Neural crest cell (in vitro differentiated cells): ENCODE data around the gene TSC22D3. TPM values are rescaled to one million over a fixed set of nuclear protein-coding genes. Genes with fewer than 3 reads are reported as not detected.

Source experiments
- DNase-seq: peaks from one replicate; pipeline ENCODE4 v3.0.0; 2021; ENCODE audit warnings: low read depth, mixed read lengths, low spot score
- H3K27ac Mint-ChIP-seq: one replicate; pipeline ENCODE4 v1.8.0; 2021; ENCODE audit warnings: mild to moderate bottlenecking, mixed read lengths; ENCODE audit not compliant: unreplicated experiment
- H3K27me3 Mint-ChIP-seq: 2 replicates; pipeline ENCODE4 v1.8.0; 2021; ENCODE audit warnings: low read depth, mild to moderate bottlenecking, mixed read lengths
- H3K36me3 Mint-ChIP-seq: 2 replicates; pipeline ENCODE4 v1.8.0; 2021; ENCODE audit warnings: low read depth, mild to moderate bottlenecking, mixed read lengths
- H3K4me1 Mint-ChIP-seq: 2 replicates; pipeline ENCODE4 v1.8.0; 2021; ENCODE audit warnings: mixed read lengths
- H3K4me3 Mint-ChIP-seq: one replicate; pipeline ENCODE4 v1.8.0; 2021; ENCODE audit warnings: mild to moderate bottlenecking, mixed read lengths
- H3K9me3 Mint-ChIP-seq: 2 replicates; pipeline ENCODE4 v1.8.0; 2021; ENCODE audit warnings: mixed read lengths
- CTCF ChIP-seq: fragments of 200-600 bp; sonication (generic); conservative IDR thresholded peaks from 2 replicates; pipeline ENCODE4 v1.5.0; 2021; ENCODE audit warnings: antibody characterized with exemption, mild to moderate bottlenecking
- total RNA-seq: library from RNA; stranded (reverse); gene quantifications from 2 replicates; pipeline ENCODE4 v1.2.1, GENCODE V29; 2021

The TSC22D3 gene
- total RNA-seq, 1 donor from 2014 or later, result 22.3 TPM

GRCh38 chrX:107724653-107725052, 50.9 kb downstream of the TSC22D3 start:
- Mint-ChIP-seq H3K4me1 (no peaks in the 10 kb centered on the region), H3K4me3 (no peak overlapping the region), H3K27ac (no peak overlapping the region), H3K9me3 (peaks cover 3% of the 10 kb centered on the region), H3K27me3 (no peaks in the 10 kb centered on the region), H3K36me3 (no peaks in the 10 kb centered on the region)
- TF ChIP-seq CTCF, result no peak
- no peak for DNase-seq

GRCh38 chrX:107723511-107723910, 52.1 kb downstream of the TSC22D3 start:
- TF ChIP-seq CTCF, result no peak
- Mint-ChIP-seq H3K9me3 (peaks cover 6% of the 10 kb centered on the region), H3K27me3 (no peaks in the 10 kb centered on the region), H3K4me3 (no peak overlapping the region), H3K27ac (no peak overlapping the region), H3K36me3 (no peaks in the 10 kb centered on the region), H3K4me1 (no peaks in the 10 kb centered on the region)
- no peak for DNase-seq

- Mint-ChIP-seq H3K27me3 (no peaks in the 10 kb centered on the region), H3K9me3 (peaks cover 2% of the 10 kb centered on the region), H3K4me1 (peaks cover 10% of the 10 kb centered on the region), H3K4me3 (no peak overlapping the region), H3K27ac (no peak overlapping the region), H3K36me3 (no peaks in the 10 kb centered on the region)
- DNase-seq, result no peak
- TF ChIP-seq CTCF, result no peak
Observed at GRCh38 chrX:107721966-107722707, 53.5 kb downstream of the TSC22D3 start.

GRCh38 chrX:107721318-107721717, 54.3 kb downstream of the TSC22D3 start:
- DNase-seq, result no peak
- Mint-ChIP-seq H3K9me3 (peaks cover 2% of the 10 kb centered on the region), H3K4me1 (peaks cover 13% of the 10 kb centered on the region), H3K4me3 (no peak overlapping the region), H3K27me3 (no peaks in the 10 kb centered on the region), H3K36me3 (no peaks in the 10 kb centered on the region), H3K27ac (no peak overlapping the region)
- TF ChIP-seq CTCF, result no peak

GRCh38 chrX:107718156-107718621, 57.4 kb downstream of the TSC22D3 start:
- Mint-ChIP-seq H3K36me3 (no peaks in the 10 kb centered on the region), H3K9me3 (peaks cover 2% of the 10 kb centered on the region), H3K27me3 (no peaks in the 10 kb centered on the region), H3K4me1 (peaks cover 20% of the 10 kb centered on the region), H3K4me3 (peak overlapping the region; percentile 77), H3K27ac (no peak overlapping the region)
- peak; percentile 82 for TF ChIP-seq CTCF
- DNase-seq, result peak; percentile 61
